WTC11 (cell line): ENCODE measurements around the gene PTH1R. TPM values are rescaled to one million over a fixed set of nuclear protein-coding genes. Genes with fewer than 3 reads are reported as not detected.

Experiments
- ATAC-seq: fragments of 200-7000 bp; cut with Tn5 transposase; 2 replicates; pipeline ENCODE4 v1.10.0; 2021; ENCODE audit warnings: mild to moderate bottlenecking, moderate library complexity
- CTCF ChIA-PET: fragments of 300-600 bp; sonication (Branson Sonifier 250); formaldehyde crosslinking; loops from one replicate; lab custom pipeline; 2021; ENCODE audit warnings: antibody characterized with exemption; lab: Charles Lee
- POLR2A ChIA-PET: fragments of 350-600 bp; sonication (Branson Sonifier 250); formaldehyde crosslinking; loops from one replicate; lab custom pipeline; 2021; ENCODE audit warnings: antibody characterized with exemption; lab: Charles Lee
- DNase-seq: peaks from one replicate; pipeline ENCODE4 v3.0.0; 2021; ENCODE audit warnings: low spot score
- H3K27ac Mint-ChIP-seq: 2 replicates; pipeline ENCODE4 v1.8.0; 2021; ENCODE audit warnings: mixed read lengths
- H3K27me3 Mint-ChIP-seq: 2 replicates; pipeline ENCODE4 v1.8.0; 2021; ENCODE audit warnings: low read depth, mild to moderate bottlenecking, moderate library complexity, mixed read lengths
- H3K36me3 Mint-ChIP-seq: 2 replicates; pipeline ENCODE4 v1.8.0; 2021; ENCODE audit warnings: mixed read lengths
- H3K4me1 Mint-ChIP-seq: 2 replicates; pipeline ENCODE4 v1.8.0; 2022; ENCODE audit warnings: mixed read lengths
- H3K4me3 Mint-ChIP-seq: 2 replicates; pipeline ENCODE4 v1.8.0; 2021; ENCODE audit warnings: mild to moderate bottlenecking, moderate library complexity, mixed read lengths
- H3K9me3 Mint-ChIP-seq: 2 replicates; pipeline ENCODE4 v1.8.0; 2021; ENCODE audit warnings: mixed read lengths
- AFF4 ChIP-seq: sonication (generic); formaldehyde crosslinking; IDR thresholded peaks from 2 replicates; pipeline ENCODE4 v1.8.1; 2023; ENCODE audit warnings: mild to moderate bottlenecking, missing genetic modification reagents, borderline replicate concordance
- ARID4B ChIP-seq: sonication (generic); formaldehyde crosslinking; IDR thresholded peaks from 2 replicates; pipeline ENCODE4 v1.8.0; 2023; ENCODE audit warnings: missing genetic modification reagents, mild to moderate bottlenecking, borderline replicate concordance
- ATF6 ChIP-seq: sonication (generic); formaldehyde crosslinking; IDR thresholded peaks from 2 replicates; pipeline ENCODE4 v1.8.1; 2023; ENCODE audit warnings: mild to moderate bottlenecking, missing genetic modification reagents
- CREB1 ChIP-seq: sonication (generic); formaldehyde crosslinking; IDR thresholded peaks from 2 replicates; pipeline ENCODE4 v1.8.0; 2023; ENCODE audit warnings: mild to moderate bottlenecking, missing genetic modification reagents
- E2F5 ChIP-seq: sonication (generic); formaldehyde crosslinking; IDR thresholded peaks from 2 replicates; pipeline ENCODE4 v1.8.1; 2022; ENCODE audit warnings: mild to moderate bottlenecking, moderate library complexity, missing genetic modification reagents
- FOXK1 ChIP-seq: sonication (generic); formaldehyde crosslinking; IDR thresholded peaks from 2 replicates; pipeline ENCODE4 v1.8.0; 2022; ENCODE audit warnings: mild to moderate bottlenecking, moderate library complexity, missing genetic modification reagents
- HMGXB4 ChIP-seq: sonication (generic); formaldehyde crosslinking; IDR thresholded peaks from 2 replicates; pipeline ENCODE4 v1.8.1; 2023; ENCODE audit warnings: mild to moderate bottlenecking, moderate library complexity, missing genetic modification reagents
- MXD4 ChIP-seq: fragments of 250-450 bp; sonication (Bioruptor Pico); IDR thresholded peaks from 2 replicates; pipeline ENCODE4 v1.8.0; 2021; ENCODE audit warnings: mild to moderate bottlenecking, moderate library complexity, borderline replicate concordance
- NFYB ChIP-seq: sonication (generic); formaldehyde crosslinking; conservative IDR thresholded peaks from 2 replicates; pipeline ENCODE4 v1.8.0; 2022; ENCODE audit warnings: low read depth, missing genetic modification reagents
- OVOL2 ChIP-seq: fragments of 250-450 bp; sonication (Bioruptor Pico); IDR thresholded peaks from 2 replicates; pipeline ENCODE4 v1.9.0; 2021; ENCODE audit warnings: mild to moderate bottlenecking, borderline replicate concordance
- TCF7 ChIP-seq: sonication (generic); formaldehyde crosslinking; IDR thresholded peaks from 2 replicates; pipeline ENCODE4 v1.8.0; 2022; ENCODE audit warnings: mild to moderate bottlenecking, low read depth, missing genetic modification reagents, moderate library complexity
- USF2 ChIP-seq: sonication (generic); formaldehyde crosslinking; IDR thresholded peaks from 2 replicates; pipeline ENCODE4 v1.8.1; 2023; ENCODE audit warnings: mild to moderate bottlenecking, missing genetic modification reagents, moderate library complexity
- ZBTB43 ChIP-seq: sonication (generic); formaldehyde crosslinking; IDR thresholded peaks from 2 replicates; pipeline ENCODE4 v1.8.1; 2023; ENCODE audit warnings: mild to moderate bottlenecking, missing genetic modification reagents
- ZNF232 ChIP-seq: sonication (generic); formaldehyde crosslinking; IDR thresholded peaks from 2 replicates; pipeline ENCODE4 v1.8.0; 2022; ENCODE audit warnings: mild to moderate bottlenecking, missing genetic modification reagents
- ZNF263 ChIP-seq: sonication (generic); formaldehyde crosslinking; IDR thresholded peaks from 2 replicates; pipeline ENCODE4 v1.8.1; 2022; ENCODE audit warnings: low read depth, mild to moderate bottlenecking, moderate library complexity, missing genetic modification reagents
- ZNF416 ChIP-seq: fragments of 250-450 bp; sonication (Bioruptor Pico); IDR thresholded peaks from 2 replicates; pipeline ENCODE4 v1.9.0; 2021; ENCODE audit warnings: mild to moderate bottlenecking, inconsistent platforms
- ZNF423 ChIP-seq: fragments of 250-450 bp; sonication (Bioruptor Pico); IDR thresholded peaks from 2 replicates; pipeline ENCODE4 v2.1.2; 2022; ENCODE audit warnings: mild to moderate bottlenecking, moderate library complexity
- ZNF425 ChIP-seq: fragments of 250-450 bp; sonication (Bioruptor Pico); conservative IDR thresholded peaks from 2 replicates; pipeline ENCODE4 v1.9.0; 2021; ENCODE audit warnings: mild to moderate bottlenecking
- total RNA-seq: library from RNA; stranded (reverse); gene quantifications from 3 replicates; pipeline ENCODE4 v1.2.3, GENCODE V29; 2021

The PTH1R gene
- total RNA-seq, 1 experiment from 2014 or later, result 12.0 TPM

GRCh38 chr3:46907960-46908293, 30.4 kb downstream of the PTH1R start:
- ATAC-seq, result no peak
- TF ChIP-seq ZNF232 (CRISPR knock-in tag) (no peak), ATF6 (CRISPR knock-in tag) (no peak), ZBTB43 (CRISPR knock-in tag) (no peak), MXD4 (CRISPR knock-in tag) (no peak), USF2 (no peak), HMGXB4 (no peak), ZNF263 (CRISPR knock-in tag) (no peak), ZNF425 (CRISPR knock-in tag) (no peak), FOXK1 (no peak), NFYB (no peak), ARID4B (CRISPR knock-in tag) (no peak), CREB1 (CRISPR knock-in tag) (no peak), ZNF416 (CRISPR knock-in tag) (no peak), OVOL2 (CRISPR knock-in tag) (no peak), ZNF423 (CRISPR knock-in tag) (no peak), TCF7 (CRISPR knock-in tag) (no peak), AFF4 (CRISPR knock-in tag) (no peak), E2F5 (CRISPR knock-in tag) (no peak)
- Mint-ChIP-seq H3K27ac (no peak overlapping the region), H3K4me3 (no peak overlapping the region), H3K4me1 (no peaks in the 10 kb centered on the region), H3K36me3 (no peaks in the 10 kb centered on the region), H3K27me3 (no peaks in the 10 kb centered on the region), H3K9me3 (no peaks in the 10 kb centered on the region)
- DNase-seq, result no peak
- ChIA-PET CTCF (no interaction called here), POLR2A (no interaction called here)
